Neural progenitor cell (in vitro differentiated cells): Measurements from ENCODE around the gene SPIRE2. TPM values are rescaled to one million over a fixed set of nuclear protein-coding genes. Genes with fewer than 3 reads are reported as not detected.

ENCODE experiments used
- DNase-seq: peaks from one replicate; pipeline ENCODE4 v3.0.0-alpha.2; 2016; ENCODE audit warnings: low spot score
- H2AFZ ChIP-seq: fragments of 200-600 bp; sonication (generic); replicated peaks from 2 replicates; pipeline ENCODE4 v1.6.1; 2016; ENCODE audit warnings: antibody characterized with exemption
- H3F3A ChIP-seq: fragments of 200-600 bp; sonication (generic); 2 replicates; pipeline ENCODE4 v1.6.1; 2016; ENCODE audit warnings: antibody characterized with exemption, low read depth
- H3K27ac ChIP-seq: fragments of 200-600 bp; sonication (generic); 2 replicates; pipeline ENCODE4 v1.5.1; 2016; ENCODE audit warnings: mild to moderate bottlenecking
- H3K27me3 ChIP-seq: fragments of 200-600 bp; sonication (generic); 2 replicates; pipeline ENCODE4 v1.6.1; 2016; ENCODE audit warnings: mild to moderate bottlenecking, moderate library complexity
- H3K36me3 ChIP-seq: fragments of 200-600 bp; sonication (generic); 2 replicates; pipeline ENCODE4 v1.5.1; 2016
- H3K4me1 ChIP-seq: fragments of 200-600 bp; sonication (generic); 2 replicates; pipeline ENCODE4 v1.6.1; 2016; ENCODE audit warnings: mixed run types
- H3K4me2 ChIP-seq: fragments of 200-600 bp; sonication (generic); 2 replicates; pipeline ENCODE4 v1.6.1; 2016
- H3K4me3 ChIP-seq: fragments of 200-600 bp; sonication (generic); 2 replicates; pipeline ENCODE4 v1.5.1; 2016
- H3K79me2 ChIP-seq: fragments of 200-600 bp; sonication (generic); 2 replicates; pipeline ENCODE4 v1.6.1; 2016; ENCODE audit warnings: low read depth
- H3K9ac ChIP-seq: fragments of 200-600 bp; sonication (generic); 2 replicates; pipeline ENCODE4 v1.6.1; 2016
- H3K9me3 ChIP-seq: fragments of 200-600 bp; sonication (generic); 2 replicates; pipeline ENCODE4 v1.5.1; 2016; ENCODE audit warnings: low read depth
- H4K20me1 ChIP-seq: fragments of 200-600 bp; sonication (generic); 2 replicates; pipeline ENCODE4 v1.6.1; 2016; ENCODE audit warnings: low read depth
- H3K27ac Mint-ChIP-seq: 3 replicates; pipeline ENCODE4 v1.8.0; 2021; ENCODE audit warnings: mixed read lengths
- H3K27me3 Mint-ChIP-seq: 2 replicates; pipeline ENCODE4 v1.8.0; 2022; ENCODE audit warnings: low read depth, mild to moderate bottlenecking, inconsistent platforms, moderate library complexity, mixed read lengths; ENCODE audit not compliant: insufficient read depth
- H3K36me3 Mint-ChIP-seq: 3 replicates; pipeline ENCODE4 v1.8.0; 2021; ENCODE audit warnings: mixed read lengths
- H3K4me1 Mint-ChIP-seq: 3 replicates; pipeline ENCODE4 v1.8.0; 2021; ENCODE audit warnings: mixed read lengths
- H3K4me3 Mint-ChIP-seq: 3 replicates; pipeline ENCODE4 v1.8.0; 2021; ENCODE audit warnings: mild to moderate bottlenecking, moderate library complexity, mixed read lengths
- H3K9me3 Mint-ChIP-seq: 3 replicates; pipeline ENCODE4 v1.8.0; 2020; ENCODE audit warnings: mixed read lengths
- EZH2 ChIP-seq: fragments of 200-600 bp; sonication (generic); IDR thresholded peaks from 2 replicates; pipeline ENCODE4 v1.6.1; 2017; ENCODE audit warnings: antibody characterized with exemption, mild to moderate bottlenecking, moderate library complexity
- EZH2phosphoT487 ChIP-seq: fragments of 200-600 bp; sonication (generic); IDR thresholded peaks from 2 replicates; pipeline ENCODE4 v1.6.1; 2017; ENCODE audit warnings: antibody characterized with exemption
- total RNA-seq: library from RNA; depleted of rRNA; stranded (reverse); fragments of >200 nt; gene quantifications from 2 replicates; pipeline ENCODE4 v1.2.3, GENCODE V29; 2015; ENCODE audit warnings: low replicate concordance
- TF ChIP-seq, protein P1 (sequence below): fragments of 200-600 bp; sonication (generic); IDR thresholded peaks from 2 replicates; pipeline ENCODE4 v1.5.1; 2017; ENCODE audit warnings: antibody characterized with exemption, mild to moderate bottlenecking

The SPIRE2 gene, protein sequence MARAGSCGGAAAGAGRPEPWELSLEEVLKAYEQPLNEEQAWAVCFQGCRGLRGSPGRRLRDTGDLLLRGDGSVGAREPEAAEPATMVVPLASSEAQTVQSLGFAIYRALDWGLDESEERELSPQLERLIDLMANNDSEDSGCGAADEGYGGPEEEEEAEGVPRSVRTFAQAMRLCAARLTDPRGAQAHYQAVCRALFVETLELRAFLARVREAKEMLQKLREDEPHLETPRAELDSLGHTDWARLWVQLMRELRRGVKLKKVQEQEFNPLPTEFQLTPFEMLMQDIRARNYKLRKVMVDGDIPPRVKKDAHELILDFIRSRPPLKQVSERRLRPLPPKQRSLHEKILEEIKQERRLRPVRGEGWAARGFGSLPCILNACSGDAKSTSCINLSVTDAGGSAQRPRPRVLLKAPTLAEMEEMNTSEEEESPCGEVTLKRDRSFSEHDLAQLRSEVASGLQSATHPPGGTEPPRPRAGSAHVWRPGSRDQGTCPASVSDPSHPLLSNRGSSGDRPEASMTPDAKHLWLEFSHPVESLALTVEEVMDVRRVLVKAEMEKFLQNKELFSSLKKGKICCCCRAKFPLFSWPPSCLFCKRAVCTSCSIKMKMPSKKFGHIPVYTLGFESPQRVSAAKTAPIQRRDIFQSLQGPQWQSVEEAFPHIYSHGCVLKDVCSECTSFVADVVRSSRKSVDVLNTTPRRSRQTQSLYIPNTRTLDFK
- 6.5 and 9.0 TPM in 2 replicates for total RNA-seq

DNA sequence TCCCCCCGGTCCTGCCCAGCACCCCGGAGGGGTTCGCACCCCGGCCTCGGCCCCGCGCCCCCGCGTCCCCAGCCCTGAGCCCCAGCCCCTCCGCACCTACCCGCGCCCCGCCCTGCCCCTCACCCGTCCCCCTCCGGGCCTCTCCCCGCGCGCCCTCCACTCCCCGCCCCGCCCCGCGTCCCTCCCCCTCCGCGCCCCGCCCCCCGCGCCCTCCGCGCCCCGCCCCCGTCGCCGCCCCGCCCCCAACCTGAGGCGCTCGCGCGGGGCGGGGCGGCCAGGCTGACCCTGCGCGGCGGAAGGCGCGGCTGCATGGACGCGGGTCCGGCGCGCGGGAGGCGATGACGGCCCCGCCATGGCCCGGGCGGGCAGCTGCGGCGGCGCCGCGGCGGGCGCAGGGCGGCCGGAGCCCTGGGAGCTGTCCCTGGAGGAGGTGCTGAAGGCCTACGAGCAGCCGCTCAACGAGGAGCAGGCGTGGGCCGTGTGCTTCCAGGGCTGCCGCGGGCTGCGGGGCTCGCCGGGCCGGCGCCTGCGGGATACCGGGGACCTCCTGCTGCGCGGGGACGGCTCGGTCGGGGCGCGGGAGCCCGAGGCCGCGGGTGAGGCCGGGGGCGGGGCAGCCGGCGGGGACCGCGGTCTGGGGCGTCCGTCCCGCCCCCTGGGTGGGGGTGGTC lies at the start of gene SPIRE2:
Gene SPIRE2 (plus strand): TSS at position 277 of the 671 bp plus-strand sequence. CDS start 76 bp downstream, at position 353.
- Histone ChIP-seq H4K20me1 (peaks cover 22% of the 10 kb centered on the region), H3F3A (peaks cover 27% of the 10 kb centered on the region), H3K27ac (no peak within 1 kb of the TSS), H3K9me3 (no peaks in the 10 kb centered on the region), H3K9ac (no peak within 1 kb of the TSS), H3K4me1 (no peaks in the 10 kb centered on the region), H3K27me3 (no peaks in the 10 kb centered on the region), H3K36me3 (no peaks in the 10 kb centered on the region), H3K4me2 (peak within 1 kb of the TSS; percentile 93), H3K79me2 (no peaks in the 10 kb centered on the region), H3K4me3 (peak within 1 kb of the TSS; percentile 68), H2AFZ (peak within 1 kb of the TSS; percentile 59)
- Mint-ChIP-seq H3K4me1 (peaks cover 19% of the 10 kb centered on the region), H3K27me3 (peaks cover 12% of the 10 kb centered on the region), H3K4me3 (peak within 1 kb of the TSS; percentile 94), H3K27ac (peak within 1 kb of the TSS; percentile 87), H3K9me3 (no peaks in the 10 kb centered on the region), H3K36me3 (peaks cover 7% of the 10 kb centered on the region)
- TF ChIP-seq EZH2phosphoT487 (no peak), EZH2 (no peak)
- TF ChIP-seq, protein P1, sequence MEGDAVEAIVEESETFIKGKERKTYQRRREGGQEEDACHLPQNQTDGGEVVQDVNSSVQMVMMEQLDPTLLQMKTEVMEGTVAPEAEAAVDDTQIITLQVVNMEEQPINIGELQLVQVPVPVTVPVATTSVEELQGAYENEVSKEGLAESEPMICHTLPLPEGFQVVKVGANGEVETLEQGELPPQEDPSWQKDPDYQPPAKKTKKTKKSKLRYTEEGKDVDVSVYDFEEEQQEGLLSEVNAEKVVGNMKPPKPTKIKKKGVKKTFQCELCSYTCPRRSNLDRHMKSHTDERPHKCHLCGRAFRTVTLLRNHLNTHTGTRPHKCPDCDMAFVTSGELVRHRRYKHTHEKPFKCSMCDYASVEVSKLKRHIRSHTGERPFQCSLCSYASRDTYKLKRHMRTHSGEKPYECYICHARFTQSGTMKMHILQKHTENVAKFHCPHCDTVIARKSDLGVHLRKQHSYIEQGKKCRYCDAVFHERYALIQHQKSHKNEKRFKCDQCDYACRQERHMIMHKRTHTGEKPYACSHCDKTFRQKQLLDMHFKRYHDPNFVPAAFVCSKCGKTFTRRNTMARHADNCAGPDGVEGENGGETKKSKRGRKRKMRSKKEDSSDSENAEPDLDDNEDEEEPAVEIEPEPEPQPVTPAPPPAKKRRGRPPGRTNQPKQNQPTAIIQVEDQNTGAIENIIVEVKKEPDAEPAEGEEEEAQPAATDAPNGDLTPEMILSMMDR: no peak
- DNase-seq: peak; percentile 96

DNA sequence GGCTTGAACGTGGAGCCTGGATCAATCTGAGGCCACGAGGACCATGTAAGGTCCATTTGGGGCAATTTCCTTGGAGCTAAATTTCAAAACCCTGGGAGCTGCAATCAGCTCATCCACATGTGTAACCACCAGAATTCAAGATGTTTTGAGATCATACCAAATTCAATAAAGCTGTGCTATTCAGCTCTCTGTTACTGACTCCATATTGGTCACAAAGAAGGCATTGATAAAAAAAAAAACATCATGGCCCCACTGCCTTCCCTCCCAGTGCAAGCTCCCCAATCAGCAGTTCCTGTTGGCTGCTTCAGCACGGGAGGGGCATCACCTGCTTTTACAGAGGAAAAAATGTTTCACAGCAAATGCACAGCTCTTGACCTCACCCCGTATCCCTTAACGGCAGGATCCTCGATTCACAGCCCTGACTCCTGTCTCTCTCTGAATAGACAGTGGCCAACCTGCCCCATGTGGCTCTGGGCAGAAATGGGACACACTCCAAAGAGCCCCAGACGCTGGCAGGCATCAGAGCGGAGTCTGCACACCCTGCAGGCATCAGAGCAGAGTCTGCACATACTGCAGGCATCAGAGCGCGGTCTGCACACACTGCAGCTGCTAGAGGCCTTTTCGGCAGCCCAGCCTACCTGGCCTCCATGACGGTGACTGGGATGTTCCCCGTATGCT lies 48.9 kb upstream of the SPIRE2 start:
- Histone ChIP-seq H3K4me3 (no peak overlapping the region), H3K79me2 (no peaks in the 10 kb centered on the region), H3K4me1 (no peaks in the 10 kb centered on the region), H3F3A (peaks cover 5% of the 10 kb centered on the region), H3K27me3 (no peaks in the 10 kb centered on the region), H3K9me3 (no peaks in the 10 kb centered on the region), H3K9ac (no peak overlapping the region), H3K4me2 (no peak overlapping the region), H2AFZ (no peak overlapping the region), H3K27ac (peak overlapping the region; percentile 29), H4K20me1 (no peaks in the 10 kb centered on the region), H3K36me3 (no peaks in the 10 kb centered on the region)
- Mint-ChIP-seq H3K9me3 (no peaks in the 10 kb centered on the region), H3K36me3 (peaks cover 17% of the 10 kb centered on the region), H3K4me1 (no peaks in the 10 kb centered on the region), H3K27ac (no peak overlapping the region), H3K4me3 (no peak overlapping the region), H3K27me3 (peaks cover 4% of the 10 kb centered on the region)
- TF ChIP-seq EZH2: no peak
- no peak for DNase-seq

DNA sequence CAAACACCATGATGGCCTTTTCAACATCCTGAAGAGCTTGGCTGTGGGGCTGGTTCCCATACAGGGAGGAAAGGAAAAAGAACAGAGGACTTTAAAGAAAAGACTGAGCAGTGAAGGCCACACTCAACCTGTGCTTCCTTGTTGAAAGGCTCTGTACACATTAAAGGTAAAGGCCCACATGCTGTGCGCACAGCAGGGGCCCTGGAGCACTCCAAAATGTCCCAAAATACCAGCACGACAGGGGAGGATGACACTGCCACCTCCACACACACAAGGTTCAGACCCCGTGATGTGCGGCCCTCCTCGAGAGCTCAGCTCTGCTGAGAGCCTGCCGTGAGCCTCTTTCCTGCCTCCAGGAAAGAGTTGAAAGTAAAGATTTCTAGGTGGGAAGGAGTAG lies 48.4 kb upstream of the SPIRE2 start:
- Histone ChIP-seq H3K27ac (peak overlapping the region; percentile 29), H3K4me2 (no peak overlapping the region), H3F3A (peaks cover 5% of the 10 kb centered on the region), H3K36me3 (no peaks in the 10 kb centered on the region), H4K20me1 (no peaks in the 10 kb centered on the region), H2AFZ (no peak overlapping the region), H3K9ac (peak overlapping the region; percentile 45), H3K9me3 (no peaks in the 10 kb centered on the region), H3K4me1 (no peaks in the 10 kb centered on the region), H3K4me3 (no peak overlapping the region), H3K79me2 (no peaks in the 10 kb centered on the region), H3K27me3 (no peaks in the 10 kb centered on the region)
- Mint-ChIP-seq H3K27me3 (peaks cover 4% of the 10 kb centered on the region), H3K9me3 (no peaks in the 10 kb centered on the region), H3K4me3 (no peak overlapping the region), H3K36me3 (peaks cover 22% of the 10 kb centered on the region), H3K4me1 (no peaks in the 10 kb centered on the region), H3K27ac (no peak overlapping the region)
- TF ChIP-seq, protein P1: no peak
- TF ChIP-seq EZH2: no peak
- no peak for TF ChIP-seq EZH2phosphoT487
- no peak for DNase-seq
